ENCODE measurements around the gene SUMF2. TPM values are rescaled to one million over a fixed set of nuclear protein-coding genes. Genes with fewer than 3 reads are reported as not detected.

The SUMF2 gene
- total RNA-seq, 1 experiment from 2014 or later, result 99.6 TPM

GRCh38 chr7:56051339-56052191, 12.5 kb upstream of the SUMF2 start, which contains the start of the genes CCT6A and PSPH (continued):
- TF ChIP-seq AFF4 (CRISPR knock-in tag; IDR thresholded peaks at IDR 0.05; ENCODE audit: borderline replicate concordance) (no peak), E2F5 (CRISPR knock-in tag; IDR thresholded peaks at IDR 0.05) (peak; percentile 93), GABPB1 (CRISPR knock-in tag; IDR thresholded peaks at IDR 0.05) (peak; percentile 55), KAT7 (CRISPR knock-in tag; IDR thresholded peaks at IDR 0.05; ENCODE audit: borderline replicate concordance) (0 out of 2 replicates have a peak, but pooled peaks have one; percentile 41), CREB1 (CRISPR knock-in tag; IDR thresholded peaks at IDR 0.05) (no peak), HMGA2 (CRISPR knock-in tag; IDR thresholded peaks at IDR 0.05) (no peak), ETV6 (CRISPR knock-in tag; IDR thresholded peaks at IDR 0.05) (peak; percentile 73; the same call in 1 of the 2 replicates), ZNF219 (CRISPR knock-in tag; IDR thresholded peaks at IDR 0.05; ENCODE audit: borderline replicate concordance) (no peak), ZNF416 (CRISPR knock-in tag; IDR thresholded peaks at IDR 0.05) (0 out of 2 replicates have a peak, but pooled peaks have one; percentile 11), FOXP1 (CRISPR knock-in tag; IDR thresholded peaks at IDR 0.05; ENCODE audit: borderline replicate concordance) (peak; percentile 72; the same call in 1 of the 2 replicates), NR3C1 (CRISPR knock-in tag; conservative IDR thresholded peaks at IDR 0.05; ENCODE audit: low read depth) (peak; percentile 60; the same call in 1 of the 2 replicates), NFYB (CRISPR knock-in tag; conservative IDR thresholded peaks at IDR 0.05; ENCODE audit: low read depth) (peak; percentile 95), ATF3 (CRISPR knock-in tag; conservative IDR thresholded peaks at IDR 0.05) (no peak), RELA (CRISPR knock-in tag; IDR thresholded peaks at IDR 0.05; ENCODE audit: borderline replicate concordance) (no peak), SMAD4 (CRISPR knock-in tag; IDR thresholded peaks at IDR 0.05) (no peak), FOXJ3 (CRISPR knock-in tag; IDR thresholded peaks at IDR 0.05; ENCODE audit: borderline replicate concordance) (no peak)
- TF ChIP-seq, protein P1, sequence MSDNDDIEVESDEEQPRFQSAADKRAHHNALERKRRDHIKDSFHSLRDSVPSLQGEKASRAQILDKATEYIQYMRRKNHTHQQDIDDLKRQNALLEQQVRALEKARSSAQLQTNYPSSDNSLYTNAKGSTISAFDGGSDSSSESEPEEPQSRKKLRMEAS (CRISPR knock-in tag; IDR thresholded peaks at IDR 0.05), result peak; percentile 87
- TF ChIP-seq, protein P2, sequence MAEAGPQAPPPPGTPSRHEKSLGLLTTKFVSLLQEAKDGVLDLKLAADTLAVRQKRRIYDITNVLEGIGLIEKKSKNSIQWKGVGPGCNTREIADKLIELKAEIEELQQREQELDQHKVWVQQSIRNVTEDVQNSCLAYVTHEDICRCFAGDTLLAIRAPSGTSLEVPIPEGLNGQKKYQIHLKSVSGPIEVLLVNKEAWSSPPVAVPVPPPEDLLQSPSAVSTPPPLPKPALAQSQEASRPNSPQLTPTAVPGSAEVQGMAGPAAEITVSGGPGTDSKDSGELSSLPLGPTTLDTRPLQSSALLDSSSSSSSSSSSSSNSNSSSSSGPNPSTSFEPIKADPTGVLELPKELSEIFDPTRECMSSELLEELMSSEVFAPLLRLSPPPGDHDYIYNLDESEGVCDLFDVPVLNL (CRISPR knock-in tag; IDR thresholded peaks at IDR 0.05; ENCODE audit: borderline replicate concordance, low read depth), result no peak
- TF ChIP-seq, protein P3, sequence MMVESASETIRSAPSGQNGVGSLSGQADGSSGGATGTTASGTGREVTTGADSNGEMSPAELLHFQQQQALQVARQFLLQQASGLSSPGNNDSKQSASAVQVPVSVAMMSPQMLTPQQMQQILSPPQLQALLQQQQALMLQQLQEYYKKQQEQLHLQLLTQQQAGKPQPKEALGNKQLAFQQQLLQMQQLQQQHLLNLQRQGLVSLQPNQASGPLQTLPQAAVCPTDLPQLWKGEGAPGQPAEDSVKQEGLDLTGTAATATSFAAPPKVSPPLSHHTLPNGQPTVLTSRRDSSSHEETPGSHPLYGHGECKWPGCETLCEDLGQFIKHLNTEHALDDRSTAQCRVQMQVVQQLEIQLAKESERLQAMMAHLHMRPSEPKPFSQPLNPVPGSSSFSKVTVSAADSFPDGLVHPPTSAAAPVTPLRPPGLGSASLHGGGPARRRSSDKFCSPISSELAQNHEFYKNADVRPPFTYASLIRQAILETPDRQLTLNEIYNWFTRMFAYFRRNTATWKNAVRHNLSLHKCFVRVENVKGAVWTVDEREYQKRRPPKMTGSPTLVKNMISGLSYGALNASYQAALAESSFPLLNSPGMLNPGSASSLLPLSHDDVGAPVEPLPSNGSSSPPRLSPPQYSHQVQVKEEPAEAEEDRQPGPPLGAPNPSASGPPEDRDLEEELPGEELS (CRISPR knock-in tag; IDR thresholded peaks at IDR 0.05), result peak; percentile 64; the same call in 1 of the 2 replicates
- TF ChIP-seq, protein P4, sequence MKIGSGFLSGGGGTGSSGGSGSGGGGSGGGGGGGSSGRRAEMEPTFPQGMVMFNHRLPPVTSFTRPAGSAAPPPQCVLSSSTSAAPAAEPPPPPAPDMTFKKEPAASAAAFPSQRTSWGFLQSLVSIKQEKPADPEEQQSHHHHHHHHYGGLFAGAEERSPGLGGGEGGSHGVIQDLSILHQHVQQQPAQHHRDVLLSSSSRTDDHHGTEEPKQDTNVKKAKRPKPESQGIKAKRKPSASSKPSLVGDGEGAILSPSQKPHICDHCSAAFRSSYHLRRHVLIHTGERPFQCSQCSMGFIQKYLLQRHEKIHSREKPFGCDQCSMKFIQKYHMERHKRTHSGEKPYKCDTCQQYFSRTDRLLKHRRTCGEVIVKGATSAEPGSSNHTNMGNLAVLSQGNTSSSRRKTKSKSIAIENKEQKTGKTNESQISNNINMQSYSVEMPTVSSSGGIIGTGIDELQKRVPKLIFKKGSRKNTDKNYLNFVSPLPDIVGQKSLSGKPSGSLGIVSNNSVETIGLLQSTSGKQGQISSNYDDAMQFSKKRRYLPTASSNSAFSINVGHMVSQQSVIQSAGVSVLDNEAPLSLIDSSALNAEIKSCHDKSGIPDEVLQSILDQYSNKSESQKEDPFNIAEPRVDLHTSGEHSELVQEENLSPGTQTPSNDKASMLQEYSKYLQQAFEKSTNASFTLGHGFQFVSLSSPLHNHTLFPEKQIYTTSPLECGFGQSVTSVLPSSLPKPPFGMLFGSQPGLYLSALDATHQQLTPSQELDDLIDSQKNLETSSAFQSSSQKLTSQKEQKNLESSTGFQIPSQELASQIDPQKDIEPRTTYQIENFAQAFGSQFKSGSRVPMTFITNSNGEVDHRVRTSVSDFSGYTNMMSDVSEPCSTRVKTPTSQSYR (CRISPR knock-in tag; IDR thresholded peaks at IDR 0.05), result no peak
- TF ChIP-seq, protein P5, sequence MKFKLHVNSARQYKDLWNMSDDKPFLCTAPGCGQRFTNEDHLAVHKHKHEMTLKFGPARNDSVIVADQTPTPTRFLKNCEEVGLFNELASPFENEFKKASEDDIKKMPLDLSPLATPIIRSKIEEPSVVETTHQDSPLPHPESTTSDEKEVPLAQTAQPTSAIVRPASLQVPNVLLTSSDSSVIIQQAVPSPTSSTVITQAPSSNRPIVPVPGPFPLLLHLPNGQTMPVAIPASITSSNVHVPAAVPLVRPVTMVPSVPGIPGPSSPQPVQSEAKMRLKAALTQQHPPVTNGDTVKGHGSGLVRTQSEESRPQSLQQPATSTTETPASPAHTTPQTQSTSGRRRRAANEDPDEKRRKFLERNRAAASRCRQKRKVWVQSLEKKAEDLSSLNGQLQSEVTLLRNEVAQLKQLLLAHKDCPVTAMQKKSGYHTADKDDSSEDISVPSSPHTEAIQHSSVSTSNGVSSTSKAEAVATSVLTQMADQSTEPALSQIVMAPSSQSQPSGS (CRISPR knock-in tag; IDR thresholded peaks at IDR 0.05; ENCODE audit: borderline replicate concordance, low read depth), result no peak
- TF ChIP-seq, protein P6, sequence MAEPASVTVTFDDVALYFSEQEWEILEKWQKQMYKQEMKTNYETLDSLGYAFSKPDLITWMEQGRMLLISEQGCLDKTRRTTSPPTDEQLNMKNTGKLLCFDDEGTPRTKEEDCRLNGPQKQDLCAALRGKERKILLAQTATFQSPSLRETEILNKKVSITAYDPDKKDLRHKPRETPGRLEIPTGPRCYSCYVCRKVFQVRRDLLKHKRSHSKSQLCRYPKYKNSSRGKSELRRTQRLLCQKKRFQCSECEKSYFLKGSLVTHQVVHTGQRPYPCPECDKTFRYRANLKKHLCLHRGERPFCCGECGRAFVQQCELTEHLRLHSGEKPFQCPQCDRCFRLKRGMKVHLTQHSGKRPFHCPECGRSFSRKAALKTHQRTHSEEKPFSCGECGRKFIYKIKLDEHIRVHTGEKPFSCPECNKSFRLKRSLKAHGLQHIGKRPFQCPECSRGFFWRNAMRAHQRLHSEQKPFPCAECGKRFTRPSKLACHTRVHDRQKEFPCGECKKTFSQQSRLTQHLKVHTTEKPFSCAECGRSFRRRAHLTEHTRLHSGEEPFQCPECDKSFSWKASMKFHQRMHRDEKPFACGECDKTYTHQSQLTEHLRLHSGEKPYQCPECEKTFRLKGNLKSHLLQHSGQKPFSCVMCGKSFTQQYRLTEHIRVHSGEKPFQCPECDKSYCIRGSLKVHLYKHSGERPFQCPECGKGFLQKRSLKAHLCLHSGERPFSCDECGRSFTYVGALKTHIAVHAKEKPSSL (CRISPR knock-in tag; conservative IDR thresholded peaks at IDR 0.05), result no peak
